ENCODE data around the gene HPS1.

HPS1 gene

DNA sequence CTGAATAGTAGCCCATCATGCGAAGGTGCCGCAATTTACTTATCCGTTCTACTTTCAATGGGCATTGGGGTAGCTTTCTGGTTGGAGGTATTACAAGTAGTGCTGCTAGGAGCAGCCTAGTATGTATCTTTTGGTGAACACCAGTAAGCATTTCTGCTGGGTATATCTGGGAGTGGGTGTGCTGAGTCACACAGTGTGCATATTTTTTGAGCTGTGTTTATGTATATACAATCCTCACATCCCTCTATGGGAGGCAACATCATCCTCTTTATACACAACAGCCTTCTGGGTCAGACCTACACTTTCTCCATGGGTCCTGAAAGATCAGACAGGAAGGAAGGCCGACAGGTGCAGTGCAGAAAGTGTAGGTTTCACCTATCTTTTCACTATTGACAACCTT, 68.0 kb downstream of the HPS1 start:
- DNase-seq (no peak), ATAC-seq (replicated peaks) (no peak)
- Mint-ChIP-seq H3K9me3 (no peaks in the 10 kb centered on the region), H3K4me3 (no peak overlapping the region), H3K27me3 (peaks cover 6 to 23% of the 10 kb centered on the region in 2 donors), H3K36me3 (ENCODE audit: insufficient read depth) (no peaks in the 10 kb centered on the region), H3K27ac (peak overlapping the region; percentile 1 to 22), H3K4me1 (ENCODE audit: low read depth in 2 of 2) (peaks cover 0 to 7% of the 10 kb centered on the region in 2 donors)

GRCh38 chr10:98377536-98377935, 69.2 kb downstream of the HPS1 start:
- Mint-ChIP-seq H3K27me3 (peaks cover 6 to 27% of the 10 kb centered on the region in 2 donors), H3K4me3 (no peak overlapping the region), H3K4me1 (ENCODE audit: low read depth in 2 of 2) (peaks cover 0 to 7% of the 10 kb centered on the region in 2 donors), H3K36me3 (ENCODE audit: insufficient read depth) (no peaks in the 10 kb centered on the region), H3K9me3 (no peaks in the 10 kb centered on the region), H3K27ac (no peak overlapping the region)
- ATAC-seq (replicated peaks) (no peak), DNase-seq (no peak)

GRCh38 chr10:98377001-98377400, 69.7 kb downstream of the HPS1 start:
- no peak for DNase-seq
- Mint-ChIP-seq H3K36me3 (ENCODE audit: insufficient read depth) (no peaks in the 10 kb centered on the region), H3K27ac (no peak overlapping the region), H3K4me1 (ENCODE audit: low read depth in 2 of 2) (peaks cover 0 to 7% of the 10 kb centered on the region in 2 donors), H3K4me3 (no peak overlapping the region), H3K9me3 (no peaks in the 10 kb centered on the region), H3K27me3 (peaks cover 8 to 30% of the 10 kb centered on the region in 2 donors)
- ATAC-seq (replicated peaks), result no peak

GRCh38 chr10:98376485-98376884, 70.2 kb downstream of the HPS1 start:
- Mint-ChIP-seq H3K4me3 (no peak overlapping the region), H3K27ac (no peak overlapping the region), H3K4me1 (ENCODE audit: low read depth in 2 of 2) (peaks cover 0 to 9% of the 10 kb centered on the region in 2 donors), H3K27me3 (peaks cover 13 to 35% of the 10 kb centered on the region in 2 donors), H3K9me3 (no peaks in the 10 kb centered on the region), H3K36me3 (ENCODE audit: insufficient read depth) (no peaks in the 10 kb centered on the region)
- DNase-seq, result no peak
- ATAC-seq (replicated peaks), result no peak

GRCh38 chr10:98374217-98374985, 72.3 kb downstream of the HPS1 start:
- Mint-ChIP-seq H3K4me3 (no peak overlapping the region), H3K4me1 (ENCODE audit: low read depth in 2 of 2) (peaks cover 0 to 9% of the 10 kb centered on the region in 2 donors), H3K27ac (peak overlapping the region; percentile 9 to 25), H3K36me3 (ENCODE audit: insufficient read depth) (no peaks in the 10 kb centered on the region), H3K27me3 (peaks cover 21 to 43% of the 10 kb centered on the region in 2 donors), H3K9me3 (no peaks in the 10 kb centered on the region)
- DNase-seq, result no peak
- no peak for ATAC-seq (replicated peaks)

- H3K9me3 Mint-ChIP-seq, result no peaks in the 10 kb centered on the region
- H3K27ac Mint-ChIP-seq, result peak overlapping the region in 1 of 2 donors; percentile 9
- H3K36me3 Mint-ChIP-seq (ENCODE audit: insufficient read depth), result no peaks in the 10 kb centered on the region
- H3K4me1 Mint-ChIP-seq (ENCODE audit: low read depth in 2 of 2), result peaks cover 0 to 5% of the 10 kb centered on the region in 2 donors
- no peak for ATAC-seq (replicated peaks)
- peaks cover 22 to 49% of the 10 kb centered on the region in 2 donors for H3K27me3 Mint-ChIP-seq
- no peak for DNase-seq
- no peak overlapping the region for H3K4me3 Mint-ChIP-seq
These were observed 73.3 kb downstream of the HPS1 start for GRCh38 chr10:98373260-98374040.

DNA sequence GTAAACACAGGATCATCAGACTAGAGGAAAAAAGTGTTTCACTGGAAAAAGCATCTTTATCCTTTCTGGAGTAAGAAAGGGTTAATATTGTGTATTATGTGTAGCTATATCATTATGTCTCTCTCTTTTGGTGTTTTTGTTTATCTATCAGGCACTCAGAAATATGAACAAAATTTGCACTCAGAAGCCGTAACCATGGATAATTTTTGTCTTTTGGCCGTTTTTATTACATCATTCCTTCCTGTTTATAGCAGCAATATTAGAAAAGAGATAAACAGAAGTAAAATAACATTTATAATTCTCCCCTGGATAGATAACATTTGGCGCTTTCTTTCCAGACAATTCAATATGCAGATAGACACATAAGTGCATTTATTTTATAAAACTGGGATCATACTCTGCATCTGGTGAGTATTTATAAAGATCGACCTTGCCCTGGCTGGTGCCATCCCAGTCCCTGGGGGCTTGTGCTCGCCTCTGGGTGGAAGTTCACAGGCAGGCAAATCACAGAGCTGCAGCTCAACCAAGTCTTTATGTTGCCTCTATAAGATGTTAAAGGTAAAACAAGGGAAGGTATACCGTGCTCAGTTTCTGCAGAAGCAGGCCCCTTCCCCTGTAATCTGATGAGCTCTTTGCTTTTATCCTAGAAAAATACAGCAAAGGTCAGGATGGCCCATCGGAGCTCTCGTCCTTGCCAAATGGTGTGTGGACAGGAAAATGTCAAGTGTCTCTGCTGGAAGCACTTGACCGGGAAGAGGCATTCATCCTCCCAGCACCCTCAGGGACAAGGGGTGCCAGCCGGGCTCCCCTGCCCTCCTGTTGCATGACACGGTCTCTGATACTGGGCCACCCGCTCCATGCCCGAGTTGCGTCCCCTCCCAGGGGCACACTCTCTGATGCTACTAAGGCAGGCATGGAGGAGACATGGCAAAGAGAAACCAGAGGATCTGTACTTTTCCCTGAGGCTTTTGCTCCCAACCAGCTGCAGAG, 75.6 kb downstream of the HPS1 start:
- Mint-ChIP-seq H3K27me3 (peaks cover 26 to 59% of the 10 kb centered on the region in 2 donors), H3K4me1 (ENCODE audit: low read depth in 2 of 2) (peaks cover 0 to 5% of the 10 kb centered on the region in 2 donors), H3K27ac (no peak overlapping the region), H3K9me3 (no peaks in the 10 kb centered on the region), H3K4me3 (no peak overlapping the region), H3K36me3 (ENCODE audit: insufficient read depth) (no peaks in the 10 kb centered on the region)
- DNase-seq, result no peak
- ATAC-seq (replicated peaks), result no peak

DNA sequence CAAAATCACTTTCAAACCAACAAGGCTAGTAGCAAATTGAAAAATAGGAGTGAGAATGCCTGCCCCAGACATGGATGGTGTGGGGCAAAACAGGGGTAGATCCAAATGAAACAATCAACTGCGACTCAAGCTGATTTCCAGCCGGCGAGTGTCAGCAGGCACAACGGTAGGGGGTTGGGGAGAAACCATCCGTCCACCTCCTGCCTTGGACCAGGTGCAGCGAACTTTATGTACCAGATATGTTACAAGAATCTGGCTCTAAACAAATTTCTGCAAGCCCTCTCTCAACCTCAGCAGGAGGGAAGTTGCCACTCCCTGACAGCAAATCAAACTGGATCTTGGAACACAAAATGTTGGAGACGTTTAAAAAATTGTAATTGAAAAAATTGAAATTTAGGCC, 76.9 kb downstream of the HPS1 start:
- peaks cover 20 to 47% of the 10 kb centered on the region in 2 donors for H3K27me3 Mint-ChIP-seq
- H3K36me3 Mint-ChIP-seq (ENCODE audit: insufficient read depth), result no peaks in the 10 kb centered on the region
- no peak overlapping the region for H3K27ac Mint-ChIP-seq
- H3K4me1 Mint-ChIP-seq (ENCODE audit: low read depth in 2 of 2), result peaks cover 0 to 5% of the 10 kb centered on the region in 2 donors
- H3K4me3 Mint-ChIP-seq, result no peak overlapping the region
- ATAC-seq (replicated peaks), result no peak
- no peak for DNase-seq
- H3K9me3 Mint-ChIP-seq, result no peaks in the 10 kb centered on the region

DNA sequence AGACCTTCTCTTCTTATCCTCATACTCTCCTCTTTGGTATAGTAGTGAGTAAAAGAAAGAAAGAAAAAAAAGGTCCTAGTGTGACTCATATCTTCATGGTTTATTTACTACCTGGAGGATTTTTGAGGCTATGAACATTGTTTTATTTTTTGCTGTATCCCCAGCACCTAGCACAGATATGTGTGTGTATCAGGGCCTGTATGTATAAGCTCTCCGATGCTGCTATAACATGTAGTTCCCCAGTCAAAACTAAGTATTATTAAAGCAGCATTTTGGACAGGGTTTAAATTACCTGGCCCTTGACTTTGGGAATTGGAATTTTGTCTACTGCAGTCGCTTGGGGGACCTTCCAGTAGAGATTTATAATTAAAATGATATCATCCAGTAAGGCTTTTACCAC, 78.1 kb downstream of the HPS1 start:
- H3K4me3 Mint-ChIP-seq, result no peak overlapping the region
- H3K9me3 Mint-ChIP-seq, result no peaks in the 10 kb centered on the region
- H3K27ac Mint-ChIP-seq, result no peak overlapping the region
- DNase-seq (no peak), ATAC-seq (replicated peaks) (no peak)
- H3K36me3 Mint-ChIP-seq (ENCODE audit: insufficient read depth), result no peaks in the 10 kb centered on the region
- H3K27me3 Mint-ChIP-seq, result peaks cover 20 to 35% of the 10 kb centered on the region in 2 donors
- H3K4me1 Mint-ChIP-seq (ENCODE audit: low read depth in 2 of 2), result peaks cover 0 to 2% of the 10 kb centered on the region in 2 donors

GRCh38 chr10:98367604-98368451, 78.9 kb downstream of the HPS1 start:
- H3K27ac Mint-ChIP-seq, result no peak overlapping the region
- ATAC-seq (replicated peaks) (no peak), DNase-seq (no peak)
- peaks cover 0 to 2% of the 10 kb centered on the region in 2 donors for H3K4me1 Mint-ChIP-seq (ENCODE audit: low read depth in 2 of 2)
- H3K36me3 Mint-ChIP-seq (ENCODE audit: insufficient read depth), result no peaks in the 10 kb centered on the region
- peaks cover 20 to 32% of the 10 kb centered on the region in 2 donors for H3K27me3 Mint-ChIP-seq
- no peak overlapping the region for H3K4me3 Mint-ChIP-seq
- H3K9me3 Mint-ChIP-seq, result no peaks in the 10 kb centered on the region

Data from effector memory CD8-positive, alpha-beta T cell (primary cell).